Activated B cell treated with CpG ODN at 0.5 μM for 24 hours (primary cell): Measurements from ENCODE around the gene DRC3. TPM values are rescaled to one million over a fixed set of nuclear protein-coding genes. Genes with fewer than 3 reads are reported as not detected.

Experiments
- ATAC-seq: fragments of 200-7000 bp; cut with Tn5 transposase; one replicate; pipeline ENCODE4 v1.10.0; 2021; ENCODE audit warnings: low read depth, mild to moderate bottlenecking, moderate library complexity
- CTCF ChIA-PET: fragments of 350-600 bp; sonication (Branson Sonifier 250); formaldehyde crosslinking; loops from one replicate; lab custom pipeline; 2021; ENCODE audit warnings: antibody characterized with exemption; lab: Charles Lee
- POLR2A ChIA-PET: fragments of 350-600 bp; sonication (Branson Sonifier 250); formaldehyde crosslinking; loops from one replicate; lab custom pipeline; 2021; ENCODE audit warnings: antibody characterized with exemption; lab: Charles Lee
- DNase-seq: peaks from one replicate; pipeline ENCODE4 v3.0.0; 2022
- H3K27ac Mint-ChIP-seq: one replicate; pipeline ENCODE4 v1.8.0; 2020; ENCODE audit warnings: mixed read lengths
- H3K27me3 Mint-ChIP-seq: one replicate; pipeline ENCODE4 v1.8.0; 2021; ENCODE audit warnings: mixed read lengths
- H3K36me3 Mint-ChIP-seq: one replicate; pipeline ENCODE4 v1.8.0; 2021; ENCODE audit warnings: low read depth, mixed read lengths
- H3K4me1 Mint-ChIP-seq: one replicate; pipeline ENCODE4 v1.8.0; 2021; ENCODE audit warnings: mixed read lengths
- H3K4me3 Mint-ChIP-seq: one replicate; pipeline ENCODE4 v1.8.0; 2020; ENCODE audit warnings: mild to moderate bottlenecking, mixed read lengths
- H3K9me3 Mint-ChIP-seq: one replicate; pipeline ENCODE4 v1.8.0; 2020; ENCODE audit warnings: mixed read lengths
- CTCF ChIP-seq: fragments of 200-600 bp; IDR thresholded peaks from one replicate; pipeline ENCODE4 v1.8.0; 2022; ENCODE audit warnings: antibody characterized with exemption, mild to moderate bottlenecking
- intact Hi-C: fragments of 100-400 bp; cut with micrococcal nuclease; formaldehyde crosslinking; loops from one replicate; pipeline ENCODE4 v1.15.1; 2024
- total RNA-seq: library from RNA; stranded (reverse); gene quantifications from 2 replicates; pipeline ENCODE4 v1.2.3, GENCODE V29; 2022

The DRC3 gene
- total RNA-seq, 1 donor from 2014 or later, result not detected

GRCh38 chr17:18040261-18040858 is 67.7 kb downstream of the DRC3 start:
- DNase-seq, result no peak
- H3K27me3 Mint-ChIP-seq, result no peaks in the 10 kb centered on the region
- CTCF ChIA-PET, result no interaction called here
- no peak for ATAC-seq
- intact Hi-C loops, result no loop called here
- H3K9me3 Mint-ChIP-seq, result no peaks in the 10 kb centered on the region
- H3K27ac Mint-ChIP-seq, result peak overlapping the region; percentile 82
- H3K36me3 Mint-ChIP-seq, result peaks cover 16% of the 10 kb centered on the region
- H3K4me1 Mint-ChIP-seq, result peaks cover 50% of the 10 kb centered on the region
- POLR2A ChIA-PET, result no interaction called here
- peak overlapping the region; percentile 89 for H3K4me3 Mint-ChIP-seq
- no peak for TF ChIP-seq CTCF

- Mint-ChIP-seq H3K36me3 (peaks cover 18% of the 10 kb centered on the region), H3K4me3 (peak overlapping the region; percentile 15), H3K27me3 (no peaks in the 10 kb centered on the region), H3K27ac (no peak overlapping the region), H3K4me1 (peaks cover 49% of the 10 kb centered on the region), H3K9me3 (no peaks in the 10 kb centered on the region)
- CTCF ChIA-PET, result no interaction called here
- POLR2A ChIA-PET, result no interaction called here
- no peak for TF ChIP-seq CTCF
- intact Hi-C loops, result no loop called here
- DNase-seq (no peak), ATAC-seq (no peak)
Observed at GRCh38 chr17:18041776-18042175, 69.1 kb downstream of the DRC3 start.

GRCh38 chr17:18042983-18043382 is 70.3 kb downstream of the DRC3 start:
- Mint-ChIP-seq H3K27me3 (no peaks in the 10 kb centered on the region), H3K4me3 (no peak overlapping the region)
- CTCF ChIA-PET, result interaction anchor here (1.2 kb wide), 1 partner anchor 70 kb away, joined by 4 read pairs; the partner anchor contains the start of genes DRC3 and TOM1L2

GRCh38 chr17:18043491-18043890 is 70.8 kb downstream of the DRC3 start:
- peaks cover 33% of the 10 kb centered on the region for H3K4me1 Mint-ChIP-seq
- CTCF ChIA-PET, result interaction anchor here (1.2 kb wide), 1 partner anchor 71 kb away, joined by 4 read pairs; the partner anchor contains the start of genes DRC3 and TOM1L2
- ATAC-seq (no peak), DNase-seq (no peak)
- no peaks in the 10 kb centered on the region for H3K27me3 Mint-ChIP-seq
- no peak overlapping the region for H3K27ac Mint-ChIP-seq
- POLR2A ChIA-PET, result no interaction called here
- intact Hi-C loops, result no loop called here
- no peak overlapping the region for H3K4me3 Mint-ChIP-seq
- H3K9me3 Mint-ChIP-seq, result no peaks in the 10 kb centered on the region
- H3K36me3 Mint-ChIP-seq, result peaks cover 22% of the 10 kb centered on the region
- no peak for TF ChIP-seq CTCF

More at GRCh38 chr17:18042983-18043382, 70.3 kb downstream of the DRC3 start:
- ATAC-seq (no peak), DNase-seq (no peak)
- TF ChIP-seq CTCF, result no peak
- Mint-ChIP-seq H3K36me3 (peaks cover 24% of the 10 kb centered on the region), H3K27ac (peak overlapping the region; percentile 37), H3K9me3 (no peaks in the 10 kb centered on the region), H3K4me1 (peaks cover 38% of the 10 kb centered on the region)
- intact Hi-C loops, result no loop called here
- POLR2A ChIA-PET, result no interaction called here

- Mint-ChIP-seq H3K36me3 (peaks cover 17% of the 10 kb centered on the region), H3K4me1 (peaks cover 30% of the 10 kb centered on the region), H3K4me3 (no peak overlapping the region), H3K27me3 (no peaks in the 10 kb centered on the region), H3K27ac (no peak overlapping the region), H3K9me3 (no peaks in the 10 kb centered on the region)
- TF ChIP-seq CTCF, result no peak
- CTCF ChIA-PET, result no interaction called here
- intact Hi-C loops, result no loop called here
- DNase-seq (no peak), ATAC-seq (no peak)
- POLR2A ChIA-PET, result no interaction called here
Observed at GRCh38 chr17:18044609-18045008, 71.9 kb downstream of the DRC3 start.
